RKO (cell line): ENCODE measurements around the gene OSTM1.
A peak's percentile ranks its signal among the peaks of the same experiment; 100 is the strongest.

Experiments used
- DNase-seq: peaks from one replicate; pipeline ENCODE4 v3.0.0-alpha.2; 2016; ENCODE audit warnings: low spot score

The OSTM1 gene

DNA sequence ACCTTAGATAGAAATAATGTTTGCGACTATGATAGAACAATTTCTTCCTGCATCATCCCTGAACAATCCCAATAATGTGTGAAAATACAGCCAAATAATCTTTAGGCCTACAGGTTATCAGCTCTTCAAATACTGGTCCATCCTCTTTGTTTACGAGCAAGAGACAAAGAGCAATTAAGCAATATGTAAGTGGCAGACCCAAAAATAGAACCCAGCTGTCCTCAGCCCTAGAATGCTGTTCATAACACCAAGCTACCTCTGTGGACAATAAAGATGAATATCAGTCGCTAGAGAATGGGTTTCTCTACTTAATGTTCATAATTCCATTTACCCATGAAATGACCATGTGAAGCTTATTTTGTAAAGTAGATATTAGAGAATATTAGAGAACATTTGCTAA is 28.4 kb upstream of the OSTM1 start:
- DNase-seq = no peak

DNA sequence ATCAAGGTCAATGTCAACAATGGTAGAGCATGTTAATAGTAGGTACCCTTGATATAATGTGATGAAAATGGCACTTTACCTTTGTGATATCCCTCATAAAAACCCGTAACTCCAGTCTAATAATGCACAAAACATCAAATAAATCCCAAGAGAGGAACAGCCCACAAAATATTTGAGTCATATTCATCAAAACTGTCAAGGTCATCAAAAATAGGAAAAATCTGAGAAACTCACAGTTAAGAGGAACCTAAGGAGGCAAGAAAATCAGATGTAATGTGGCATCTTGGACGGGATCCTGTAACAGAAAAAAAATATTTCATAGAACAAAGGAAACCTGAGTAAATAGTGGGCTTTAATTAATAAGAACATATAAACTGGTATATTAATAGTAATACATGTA is 25.5 kb upstream of the OSTM1 start:
- DNase-seq = no peak

DNA sequence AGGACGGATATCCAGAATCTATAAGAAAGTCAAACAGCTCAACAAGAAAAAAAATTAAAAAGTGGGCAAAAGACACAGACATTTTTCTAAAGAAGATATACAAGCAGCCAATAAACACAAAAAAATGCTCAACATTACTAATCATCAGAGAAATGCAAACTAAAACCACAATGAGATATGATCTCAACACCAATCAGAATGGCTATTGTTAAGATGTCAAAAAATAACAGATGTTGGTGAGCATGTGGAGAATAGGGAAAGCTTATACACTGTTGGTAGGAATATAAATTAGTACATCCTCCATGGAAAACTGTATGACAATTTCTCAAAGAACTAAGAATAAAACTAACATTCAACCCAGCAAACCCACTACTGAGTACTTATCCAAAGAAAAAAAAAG is 23.3 kb upstream of the OSTM1 start:
- DNase-seq = no peak

DNA sequence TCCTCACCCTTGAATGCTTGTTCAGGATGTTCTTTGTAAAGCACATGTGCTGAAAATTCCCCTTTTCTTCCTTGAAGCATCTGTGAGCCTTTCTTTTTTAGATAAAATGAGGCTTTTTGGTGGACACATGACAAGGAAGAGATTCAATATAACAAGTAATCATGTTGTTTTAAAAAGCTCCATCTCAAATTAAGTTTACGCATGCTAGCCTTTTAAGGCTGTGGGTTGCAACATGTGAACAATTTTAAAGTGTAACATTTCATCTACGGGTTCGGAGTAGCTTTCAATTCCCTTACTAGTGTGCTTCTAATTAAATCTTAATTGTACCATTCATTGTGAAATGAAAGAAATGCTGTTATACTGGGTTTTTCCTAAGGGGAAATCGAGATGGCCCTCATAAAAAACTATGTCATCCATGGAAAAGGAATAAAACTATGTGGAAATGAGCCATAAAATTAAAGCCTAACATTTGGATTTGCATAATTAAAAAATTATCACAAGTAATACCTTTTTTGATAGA is 19.3 kb upstream of the OSTM1 start:
- DNase-seq = no peak

DNA sequence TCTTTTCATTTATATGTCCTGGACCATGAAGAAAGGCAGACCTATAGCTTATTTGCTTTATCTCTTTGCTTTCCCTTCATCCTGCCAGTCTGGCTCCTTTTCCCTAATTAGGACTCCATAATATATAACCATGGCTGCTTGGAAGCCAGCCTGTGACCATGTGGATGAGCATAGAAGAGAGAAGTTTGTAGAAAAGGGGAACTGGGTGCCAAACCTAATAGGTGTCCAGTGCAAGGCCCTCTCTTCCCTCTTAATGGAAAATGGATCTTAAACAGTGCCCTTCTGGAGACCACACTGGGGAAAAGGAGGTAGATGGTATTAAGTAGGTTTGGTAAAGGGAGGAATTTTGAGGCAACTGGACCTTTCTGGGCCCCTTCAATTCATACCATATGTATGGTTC is 16.7 kb upstream of the OSTM1 start:
- no peak for DNase-seq

DNA sequence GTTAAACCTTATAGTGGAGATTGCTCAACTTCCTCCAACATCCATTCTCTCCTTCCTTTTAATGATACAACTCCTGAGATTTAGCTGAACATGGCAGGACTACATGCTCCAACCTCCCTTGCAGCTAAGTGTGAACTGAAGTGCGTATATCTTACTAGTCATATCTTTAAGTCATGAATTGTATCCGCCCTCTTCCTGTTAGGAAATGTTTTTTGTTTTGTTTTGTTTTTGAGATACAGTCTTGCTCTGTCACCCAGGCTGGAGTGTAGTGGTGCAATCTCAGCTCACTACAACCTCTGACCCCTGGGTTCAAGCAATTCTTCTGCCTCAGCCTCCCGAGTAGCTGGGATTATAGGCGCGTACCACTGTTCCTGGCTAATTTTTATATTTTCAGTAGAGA is 8.8 kb upstream of the OSTM1 start:
- DNase-seq = no peak

DNA sequence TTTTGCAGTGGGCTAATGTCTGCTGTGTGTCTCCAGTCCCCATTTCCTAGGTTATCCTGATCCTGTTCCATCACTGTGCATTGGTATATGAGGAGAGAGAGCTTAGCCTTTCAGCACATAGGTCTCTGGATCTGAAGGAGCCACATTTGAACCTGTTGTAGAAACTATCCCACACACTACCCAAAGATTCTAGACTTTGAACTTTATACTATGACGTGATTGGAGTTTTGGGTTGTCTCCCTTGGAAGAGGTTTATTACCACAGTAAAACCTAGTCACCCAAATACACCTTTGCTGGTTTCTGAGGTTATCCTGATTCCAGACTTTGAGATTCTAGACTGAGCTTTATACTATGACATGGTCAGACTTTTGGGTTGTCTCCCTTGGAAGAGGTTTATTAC is 8.0 kb upstream of the OSTM1 start:
- no peak for DNase-seq

DNA sequence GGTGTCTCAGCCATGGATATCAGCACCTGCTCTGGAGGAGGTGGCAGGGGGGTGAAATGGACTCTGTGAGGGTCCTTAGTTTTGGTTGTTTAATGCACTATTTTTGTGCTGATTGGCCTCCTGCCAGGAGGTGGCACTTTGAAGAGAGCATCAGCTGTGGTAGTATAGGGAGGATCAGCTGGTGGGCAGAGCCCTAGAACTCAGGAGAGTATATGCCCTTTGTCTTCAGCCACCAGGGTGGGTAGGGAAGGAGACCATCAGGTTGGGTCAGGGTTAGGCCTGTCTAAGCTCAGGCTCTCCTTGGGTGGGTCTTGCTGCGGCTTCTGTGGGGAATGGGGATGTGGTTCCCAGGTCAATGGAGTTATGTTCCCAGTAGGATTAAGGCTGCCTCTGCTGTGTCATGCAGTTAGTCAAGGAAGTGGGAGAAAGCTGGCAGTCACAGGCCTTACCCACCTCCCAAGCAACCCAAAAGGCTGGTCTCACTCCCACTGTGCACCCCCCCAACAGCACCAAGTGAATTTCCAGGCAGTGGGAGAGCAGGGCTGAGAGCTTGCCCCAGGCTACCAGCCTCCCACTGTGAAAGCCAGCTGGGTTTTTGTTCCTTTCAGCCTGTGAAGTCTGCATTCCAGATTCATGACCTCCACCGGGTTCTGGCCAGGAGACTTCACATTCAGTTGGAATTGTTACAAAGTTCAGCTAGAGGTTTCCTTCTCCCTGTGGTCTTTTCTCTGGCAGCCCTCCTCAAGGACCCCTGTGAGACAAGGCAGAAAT is 5.7 kb upstream of the OSTM1 start:
- no peak for DNase-seq

DNA sequence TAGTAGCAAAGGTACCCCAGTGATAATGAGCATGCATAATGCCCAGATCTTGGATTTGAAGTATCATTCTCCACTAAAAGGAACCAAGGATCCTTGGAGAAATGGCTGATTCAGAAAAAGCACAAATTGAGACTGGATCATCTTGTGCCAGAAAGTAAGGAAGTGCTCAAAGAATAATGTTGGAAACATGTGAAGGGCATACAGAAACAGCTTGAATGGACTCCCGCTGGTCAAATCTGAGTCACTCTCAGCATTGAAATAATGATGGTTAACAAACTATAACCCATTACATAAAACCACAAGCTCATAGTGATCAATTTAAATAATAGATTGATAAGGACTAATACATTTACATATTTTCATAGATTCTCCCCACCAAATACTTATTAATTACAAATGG is 3.6 kb upstream of the OSTM1 start:
- DNase-seq = no peak

DNA sequence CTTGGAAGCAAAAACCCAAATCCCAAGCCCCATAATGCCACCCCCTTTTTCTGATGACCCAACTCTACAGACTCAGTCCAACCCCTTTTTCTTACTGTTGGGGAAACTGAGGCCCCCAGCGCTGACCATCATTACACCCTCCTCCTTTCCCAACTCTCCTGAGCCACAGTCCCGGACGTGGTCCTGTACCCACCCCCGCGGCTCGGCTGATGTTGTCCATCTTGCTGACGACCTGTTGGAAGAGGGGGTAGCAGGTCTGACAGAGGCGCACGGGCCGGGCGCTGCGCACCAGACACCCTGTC is 533 bp downstream of the OSTM1 start:
- peak; percentile 58 for DNase-seq

DNA sequence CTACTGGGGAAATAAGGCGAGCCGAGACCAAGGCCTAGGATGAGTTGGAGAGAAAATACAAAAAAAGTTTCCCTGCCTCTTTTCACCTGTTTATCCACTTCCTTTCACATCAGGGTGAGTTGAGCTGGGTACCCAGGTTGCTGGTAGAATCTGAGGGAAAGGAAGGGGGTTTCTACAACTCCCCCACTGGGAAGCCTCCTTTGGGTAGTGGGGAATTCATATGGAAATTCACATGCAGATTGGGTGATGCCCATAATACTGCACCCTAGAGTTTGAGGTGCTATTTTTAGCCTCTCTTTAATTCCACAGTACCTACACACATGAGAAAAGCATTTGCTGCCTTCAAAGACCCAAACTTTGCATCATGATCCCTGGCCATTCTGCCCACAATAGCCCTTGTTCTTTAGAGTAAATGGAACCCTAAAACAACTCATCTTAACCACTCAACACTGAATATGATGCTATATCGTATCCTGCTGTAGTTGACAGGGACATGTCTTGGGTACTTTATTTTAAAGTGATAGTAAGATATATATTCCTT is 2.7 kb downstream of the OSTM1 start:
- no peak for DNase-seq

DNA sequence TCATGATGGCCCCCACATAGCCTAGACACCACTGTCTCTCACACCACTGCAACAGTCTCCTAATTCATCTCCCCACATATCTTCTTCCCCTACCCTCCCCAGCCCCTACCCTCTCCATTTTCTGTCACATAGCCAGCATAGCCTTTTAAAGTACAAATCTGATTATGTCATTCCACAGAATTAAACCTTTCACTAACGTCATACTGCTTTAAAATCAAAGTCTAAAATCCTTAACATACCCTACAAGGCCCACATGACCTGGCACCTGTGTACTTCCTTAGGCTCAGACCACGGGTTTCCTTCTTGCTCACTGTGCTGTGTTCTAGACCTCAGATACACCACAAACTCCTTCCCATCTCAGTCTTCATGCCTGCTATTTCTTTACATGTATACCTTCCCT is 5.9 kb downstream of the OSTM1 start:
- DNase-seq = no peak

DNA sequence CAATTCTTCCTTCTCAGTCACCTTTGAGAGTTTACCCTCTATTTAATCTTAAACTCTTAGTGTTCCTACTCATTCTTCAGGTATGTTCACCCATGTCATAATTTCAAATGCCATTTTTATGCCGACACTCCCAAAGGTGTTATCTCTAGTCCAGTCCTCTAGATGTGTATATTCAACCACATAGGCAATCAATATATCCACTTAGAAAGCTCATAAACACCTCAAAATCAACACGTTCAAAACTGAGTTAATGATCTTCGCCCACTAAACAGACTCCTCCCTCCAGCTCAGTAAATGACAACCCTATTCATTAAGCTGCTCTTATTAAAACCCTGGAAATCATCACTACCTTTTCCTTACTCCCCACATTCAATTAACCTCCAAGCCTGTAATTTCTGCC is 6.4 kb downstream of the OSTM1 start:
- DNase-seq = no peak

DNA sequence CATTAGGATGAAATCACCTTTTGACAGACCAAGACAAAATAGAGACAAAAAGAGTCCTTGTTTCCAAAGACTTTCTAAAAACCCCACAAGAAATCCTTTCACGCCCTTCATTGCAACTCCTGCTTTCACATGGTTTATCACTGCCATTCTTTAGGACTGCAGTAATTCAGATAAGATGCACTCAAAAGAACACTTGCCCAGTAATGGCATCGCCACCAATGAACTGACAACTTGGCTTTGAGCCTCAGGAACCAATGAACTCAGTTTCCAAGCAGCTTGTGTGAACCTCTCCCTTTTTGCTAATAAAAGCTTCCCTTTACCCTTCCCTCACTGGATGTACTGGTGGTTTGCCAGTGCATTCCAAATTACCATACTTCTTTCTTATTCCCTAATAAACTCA is 21.8 kb downstream of the OSTM1 start:
- no peak for DNase-seq

DNA sequence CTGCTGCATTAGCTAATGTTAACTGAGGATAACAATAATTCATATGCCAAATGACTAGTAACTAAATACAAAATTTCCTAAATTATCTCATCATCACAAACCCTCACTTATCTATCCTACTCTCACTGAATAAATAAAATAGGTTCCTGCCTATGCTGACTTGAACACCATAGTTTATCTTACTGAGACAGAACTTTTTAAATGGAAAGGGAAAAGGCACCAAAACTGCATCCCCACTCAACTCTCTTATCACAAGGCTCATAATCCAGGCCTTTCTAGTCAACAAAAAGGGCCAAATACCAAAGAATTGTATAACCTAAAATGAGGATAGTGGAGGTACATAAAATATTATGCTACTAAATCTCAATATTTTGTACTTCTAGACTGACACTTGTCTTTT is 23.1 kb downstream of the OSTM1 start:
- DNase-seq = no peak

DNA sequence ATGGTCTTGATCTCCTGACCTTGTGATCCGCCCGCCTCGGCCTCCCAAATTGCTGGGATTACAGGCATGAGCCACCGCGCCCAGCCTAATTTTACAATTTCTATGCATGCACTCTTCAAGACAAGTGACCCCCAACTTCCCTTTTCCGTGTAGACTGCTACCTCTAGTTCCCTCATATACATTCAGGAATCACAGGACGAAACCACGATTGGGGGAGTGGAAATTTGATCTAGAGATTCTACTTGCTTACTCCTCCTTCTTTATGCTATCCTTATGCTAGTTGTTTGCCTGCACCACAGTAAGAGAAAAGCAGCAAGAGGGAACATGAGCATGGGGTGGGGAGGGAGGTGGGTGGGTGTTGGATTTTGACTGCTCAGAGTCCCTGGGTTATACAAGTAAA is 34.9 kb downstream of the OSTM1 start:
- no peak for DNase-seq

DNA sequence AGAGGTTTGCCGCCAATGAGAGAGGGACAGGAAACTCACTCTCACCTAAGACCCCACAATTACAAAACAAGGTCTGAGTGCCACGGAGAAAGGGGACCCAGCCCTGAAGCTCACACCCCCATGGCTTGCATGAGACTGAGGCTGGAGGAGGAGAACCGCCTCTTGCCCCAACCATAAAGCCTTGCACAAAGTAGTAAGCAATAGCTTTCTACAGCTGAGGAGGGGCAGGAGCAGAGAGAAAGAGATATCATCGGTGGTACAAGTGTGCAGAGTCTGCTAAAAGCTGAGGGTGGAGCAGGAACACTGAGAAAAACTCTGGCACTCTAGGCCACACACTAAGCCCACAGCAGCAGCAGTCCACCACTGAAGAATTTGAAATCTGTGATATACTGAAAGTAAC is 37.7 kb downstream of the OSTM1 start:
- DNase-seq = no peak

DNA sequence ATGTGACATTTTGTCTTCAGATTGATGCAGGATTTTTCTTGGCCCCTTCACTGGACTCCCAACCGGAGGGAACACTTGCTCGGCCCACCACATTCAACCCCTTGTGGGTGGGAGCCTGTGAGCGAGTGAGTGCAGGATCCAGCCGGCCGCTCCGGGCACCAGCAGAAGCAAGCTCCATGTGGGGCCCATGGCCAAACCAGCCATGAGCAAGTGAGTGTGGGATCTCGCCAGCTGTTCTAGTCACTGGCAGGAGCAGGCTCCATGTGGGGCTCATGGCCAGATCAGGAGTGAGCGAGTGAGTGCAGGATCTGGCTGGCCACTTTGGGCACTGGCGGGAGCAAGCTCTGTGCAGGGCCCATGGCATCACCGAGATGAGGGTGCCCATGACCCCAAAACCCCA is 42.6 kb downstream of the OSTM1 start:
- DNase-seq = no peak

DNA sequence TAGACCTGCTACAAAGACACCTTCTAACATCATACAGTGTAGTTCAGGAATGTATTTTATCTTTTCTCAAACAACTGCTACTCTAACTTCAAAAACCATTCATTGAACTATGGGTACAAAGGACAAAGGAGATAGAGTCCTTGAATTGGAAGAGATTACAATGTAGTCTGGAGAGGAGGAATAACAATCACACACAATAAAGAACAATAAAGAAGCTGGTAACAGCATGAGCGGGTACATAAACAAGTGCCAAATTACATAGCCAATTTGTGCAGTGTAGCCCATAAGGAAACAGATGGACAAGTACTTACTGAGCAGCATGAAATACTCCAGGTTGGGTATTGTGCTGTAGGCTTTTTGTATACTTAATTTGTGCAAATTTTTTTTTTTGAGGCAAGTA is 44.3 kb downstream of the OSTM1 start:
- no peak for DNase-seq

DNA sequence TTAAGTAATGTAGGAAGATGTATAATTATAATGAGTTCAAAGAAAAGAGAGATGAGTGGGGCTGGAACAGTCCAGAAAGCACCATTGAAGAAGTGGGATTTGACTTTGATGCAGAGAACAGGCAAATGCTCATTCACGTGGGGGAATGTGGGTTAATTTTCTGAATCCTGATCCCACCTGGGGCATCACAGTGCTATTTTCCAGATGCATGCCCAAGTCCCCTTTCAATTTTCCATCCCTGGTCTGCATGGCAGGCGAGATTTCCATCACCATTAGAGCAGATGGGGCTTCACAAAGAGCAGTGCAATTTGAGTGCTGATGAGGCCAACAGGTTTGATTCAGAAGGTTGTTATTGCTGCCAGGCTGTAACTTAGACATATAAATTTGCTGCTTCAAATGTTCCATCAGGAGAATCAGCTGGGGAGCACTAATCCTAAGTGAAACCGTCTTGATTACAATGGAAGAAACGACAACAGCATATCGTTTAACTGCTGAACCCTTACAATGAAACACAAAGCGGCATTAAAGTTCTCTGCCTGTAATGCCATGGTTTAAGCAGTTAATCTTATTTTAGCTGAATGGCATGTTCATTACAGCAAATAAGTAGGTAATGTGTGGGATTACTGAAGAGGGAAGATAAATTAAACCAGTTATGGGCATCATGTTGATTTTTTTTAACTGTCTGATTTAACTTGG is 45.2 kb downstream of the OSTM1 start:
- DNase-seq = no peak

DNA sequence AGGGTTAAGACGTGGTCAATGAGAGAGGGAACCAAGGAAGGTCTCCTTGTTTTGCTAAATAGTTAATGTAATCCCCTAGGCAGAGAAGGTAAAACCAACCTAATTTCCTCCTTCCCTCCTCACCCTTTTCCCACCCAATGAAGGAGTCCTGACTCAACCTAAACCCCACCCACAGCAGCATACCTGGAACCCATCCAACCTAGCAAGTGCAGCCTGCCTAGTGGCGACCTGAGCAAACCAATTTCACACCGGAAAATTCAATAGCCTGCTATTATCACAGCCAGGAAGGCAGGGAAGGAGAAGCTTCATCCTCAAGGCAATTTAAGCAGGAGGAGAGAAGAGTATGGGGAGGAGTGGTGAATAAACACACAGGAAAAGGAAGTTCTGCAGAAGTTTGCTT is 46.9 kb downstream of the OSTM1 start:
- DNase-seq = no peak

DNA sequence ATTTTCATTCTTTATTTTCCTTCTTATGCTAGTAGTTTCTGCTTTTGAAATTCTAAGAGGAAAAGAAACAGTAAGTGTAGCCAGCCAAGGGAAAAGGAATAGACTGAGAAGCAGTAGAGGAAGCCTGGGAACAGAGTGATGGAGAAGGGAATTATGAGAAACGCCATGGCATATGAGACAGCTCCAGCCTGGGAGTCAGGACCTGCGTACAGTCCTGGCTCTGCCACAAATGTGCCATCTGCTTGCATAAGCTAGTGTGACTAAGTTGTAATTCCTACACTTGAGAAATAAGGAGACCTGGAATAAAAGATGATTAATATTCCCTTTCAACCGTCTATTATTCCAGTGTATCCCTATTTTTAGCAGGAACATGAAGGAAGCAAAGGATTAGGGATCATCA is 47.5 kb downstream of the OSTM1 start:
- no peak for DNase-seq

DNA sequence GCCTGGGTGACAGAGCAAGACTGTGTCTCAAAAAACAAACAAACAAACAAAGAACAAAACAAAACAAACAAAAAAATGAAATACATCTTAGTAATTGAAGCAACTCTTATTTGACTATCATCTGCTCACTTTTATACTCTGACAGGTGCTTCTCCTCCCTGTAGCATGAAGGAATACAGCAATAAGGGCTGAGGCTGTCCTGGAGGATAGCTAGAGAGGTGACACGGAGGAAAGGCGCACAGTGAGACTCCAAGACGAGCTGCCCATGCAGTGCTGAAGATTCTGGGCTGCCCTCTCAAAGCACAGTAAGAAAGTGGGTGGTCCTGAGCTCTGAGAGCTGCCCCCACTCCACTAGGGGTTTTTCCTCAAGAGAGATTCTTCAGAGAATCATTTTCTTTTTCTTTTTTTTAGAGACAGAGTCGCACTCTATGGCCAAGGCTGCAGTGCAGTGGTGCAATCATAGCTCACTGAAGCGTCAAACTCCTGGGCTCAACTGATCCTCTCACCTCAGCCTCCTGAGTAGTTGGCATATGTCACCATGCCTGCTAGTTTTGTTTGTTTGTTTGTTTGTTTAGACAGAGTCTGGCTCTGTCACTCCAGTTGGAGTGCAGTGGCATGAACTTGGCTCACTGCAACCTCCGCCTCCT is 50.0 kb downstream of the OSTM1 start:
- no peak for DNase-seq
